GM12878 (cell line): Measurements from ENCODE around the gene AIF1L. TPM values are rescaled to one million over a fixed set of nuclear protein-coding genes. Genes with fewer than 3 reads are reported as not detected.

Experiments used
- ATAC-seq: fragments of 200-7000 bp; cut with Tn5 transposase; 3 replicates; pipeline ENCODE4 v1.9.1; 2020; ENCODE audit warnings: mild to moderate bottlenecking, moderate library complexity
- BruUV-seq: library from RNA; stranded (reverse); fragments of 400-500 nt; replicated peaks from 2 replicates; lab custom pipeline; 2021; lab: Mats Ljungman, UMichigan
- CTCF ChIA-PET: fragments of 300-600 bp; sonication (Branson Sonifier 250); formaldehyde crosslinking; extraction: SDS; loops from one replicate; lab custom pipeline; 2021; ENCODE audit warnings: inconsistent platforms; lab: Yijun Ruan, JAX
- POLR2A ChIA-PET: fragments of 350-600 bp; formaldehyde crosslinking; extraction: SDS; loops from one replicate; lab custom pipeline; 2021; ENCODE audit warnings: inconsistent platforms; lab: Charles Lee
- RAD21 ChIA-PET: fragments of 300-600 bp; sonication (Branson Sonifier 250); formaldehyde crosslinking; loops from one replicate; lab custom pipeline; 2023; ENCODE audit warnings: antibody characterized with exemption; ENCODE audit not compliant: unreplicated experiment; lab: Charles Lee
- SMC1A ChIA-PET: fragments of 300-600 bp; sonication (Branson Sonifier 250); formaldehyde crosslinking; loops from one replicate; lab custom pipeline; 2023; ENCODE audit not compliant: unreplicated experiment, uncharacterized antibody; lab: Charles Lee
- DNase-seq: peaks from one replicate; pipeline ENCODE4 v3.0.0-alpha.2; 2011; ENCODE audit warnings: low read depth, low spot score
- FAIRE-seq: peaks from 3 replicates; lab custom pipeline; 2011; peaks lifted over from hg19 to GRCh38; lab: Jason Lieb, UNC
- H2AFZ ChIP-seq: 2 replicates; pipeline ENCODE4 v1.6.0; 2011; ENCODE audit warnings: low read depth, low read length, control low read depth; ENCODE audit not compliant: control insufficient read depth
- H3K27ac ChIP-seq: 2 replicates; pipeline ENCODE4 v1.5.1; 2011; ENCODE audit warnings: control low read depth; ENCODE audit not compliant: control insufficient read depth, insufficient read depth
- H3K27me3 ChIP-seq, 2 experiments: replicated peaks in 1 of 2; 2 replicates each; pipeline versions ENCODE4 v1.6.0 to v1.6.1; 2011; ENCODE audit warnings: low read length in 1 of 2; ENCODE audit not compliant: control insufficient read depth in 2 of 2, insufficient read depth in 2 of 2
- H3K36me3 ChIP-seq, 2 experiments: 2 replicates each; pipeline ENCODE4 v1.5.1; 2011; ENCODE audit warnings: low read length in 1 of 2; ENCODE audit not compliant: control insufficient read depth in 2 of 2, insufficient read depth in 2 of 2
- H3K4me1 ChIP-seq: 2 replicates; pipeline ENCODE4 v1.6.1; 2011; ENCODE audit warnings: mild to moderate bottlenecking, low read length, moderate library complexity, mixed read lengths; ENCODE audit not compliant: control insufficient read depth, insufficient read depth
- H3K4me2 ChIP-seq: 2 replicates; pipeline ENCODE4 v1.6.0; 2011; ENCODE audit warnings: control low read depth; ENCODE audit not compliant: control insufficient read depth, insufficient read depth
- H3K4me3 ChIP-seq: fragments of 200-600 bp; sonication (generic); 2 replicates; pipeline ENCODE4 v1.5.1; 2016
- H3K79me2 ChIP-seq: 2 replicates; pipeline ENCODE4 v1.6.0; 2011; ENCODE audit warnings: low read length; ENCODE audit not compliant: control insufficient read depth, insufficient read depth
- H3K9ac ChIP-seq: 2 replicates; pipeline ENCODE4 v1.8.0; 2011; ENCODE audit warnings: low read length, control low read depth, mixed read lengths; ENCODE audit not compliant: control insufficient read depth, insufficient read depth
- H3K9me3 ChIP-seq: replicated peaks from 3 replicates; pipeline ENCODE4 v1.5.1; 2011; ENCODE audit warnings: mild to moderate bottlenecking, low read length; ENCODE audit not compliant: control insufficient read depth, insufficient read depth
- H4K20me1 ChIP-seq: 2 replicates; pipeline ENCODE4 v1.6.0; 2011; ENCODE audit not compliant: control insufficient read depth, insufficient read depth
- CEBPB ChIP-seq, 2 experiments: fragments of 150-350 bp in 1 of 2; IDR thresholded peaks; 2 replicates each; pipeline ENCODE4 v1.6.1; 2012 to 2014; ENCODE audit warnings: low read depth in 2 of 2, low read length in 2 of 2, borderline replicate concordance in 1 of 2, inconsistent platforms in 1 of 2
- CREM ChIP-seq: IDR thresholded peaks from 2 replicates; pipeline ENCODE4 v1.6.1; 2014; ENCODE audit warnings: antibody characterized with exemption, low read depth
- EZH2 ChIP-seq: IDR thresholded peaks from 2 replicates; pipeline ENCODE4 v1.6.1; 2012; ENCODE audit warnings: low read depth, mild to moderate bottlenecking, control low read depth, inconsistent platforms, low read length, borderline replicate concordance; ENCODE audit not compliant: control insufficient read depth
- GABPA ChIP-seq: IDR thresholded peaks from 2 replicates; pipeline ENCODE4 v1.6.1; 2014; ENCODE audit warnings: antibody characterized with exemption, low read depth, mild to moderate bottlenecking, inconsistent platforms
- JUNB ChIP-seq: IDR thresholded peaks from 2 replicates; pipeline ENCODE4 v1.6.1; 2016; ENCODE audit warnings: antibody characterized with exemption, mild to moderate bottlenecking
- MEF2B ChIP-seq: fragments of 450-650 bp; IDR thresholded peaks from 2 replicates; pipeline ENCODE4 v1.6.1; 2018; ENCODE audit warnings: mild to moderate bottlenecking, moderate library complexity; ENCODE audit not compliant: partially characterized antibody, poor library complexity, severe bottlenecking
- NFXL1 ChIP-seq: fragments of 450-650 bp; IDR thresholded peaks from 2 replicates; pipeline ENCODE4 v1.6.1; 2017; ENCODE audit warnings: antibody characterized with exemption, mild to moderate bottlenecking, borderline replicate concordance
- NR2C2 ChIP-seq: IDR thresholded peaks from 2 replicates; pipeline ENCODE4 v1.6.1; 2011; ENCODE audit warnings: borderline replicate concordance, low read depth; ENCODE audit not compliant: control insufficient read depth, insufficient read length
- PML ChIP-seq: IDR thresholded peaks from 2 replicates; pipeline ENCODE4 v1.6.1; 2012; ENCODE audit warnings: low read length, inconsistent platforms
- SP1 ChIP-seq: IDR thresholded peaks from one replicate; pipeline ENCODE4 v1.6.1; 2011; ENCODE audit warnings: low read depth, low read length
- SPI1 ChIP-seq: IDR thresholded peaks from 2 replicates; pipeline ENCODE4 v1.6.1; 2011; ENCODE audit warnings: low read depth, mild to moderate bottlenecking, low read length, moderate library complexity, borderline replicate concordance; ENCODE audit not compliant: insufficient read depth
- STAT3 ChIP-seq: IDR thresholded peaks from 2 replicates; pipeline ENCODE4 v1.6.1; 2011; ENCODE audit warnings: low read depth, low read length, improper control_type of control experiment
- ZSCAN29 ChIP-seq: fragments of 450-650 bp; IDR thresholded peaks from 2 replicates; pipeline ENCODE4 v1.6.1; 2017; ENCODE audit warnings: mild to moderate bottlenecking, moderate library complexity
- WGBS: methylation state at CpG from one replicate; pipeline ENCODE4 v1.1.6; 2016; ENCODE audit warnings: low lambda C conversion rate; ENCODE audit not compliant: insufficient replicate concordance, insufficient coverage; ENCODE audit errors: missing lambda C conversion rate; 5-methylcytosine and 5-hydroxymethylcytosine counted together
- in situ Hi-C: fragments of 300-500 bp; cut with MboI; formaldehyde crosslinking; loops from 9 replicates; pipeline ENCODE4 v1.14.3; 2018; ENCODE audit warnings: mixed read lengths
- intact Hi-C: fragments of 100-400 bp; cut with micrococcal nuclease; formaldehyde crosslinking; loops from one replicate; pipeline ENCODE4 v1.14.2; 2022; ENCODE audit not compliant: unreplicated experiment
- polyA plus RNA-seq, 11 experiments: library from polyadenylated mRNA; depleted of rRNA in 4 of 11; unstranded in 6 of 11; stranded (reverse) in 5 of 11; fragments of >200 nt; fragmentation: Nextera tagmentation in 4 of 11; fragmentation: Illumina TruSeq in 1 of 11; extraction: Ambion mirVana in 4 of 11; extraction: Trizol in 1 of 11; gene quantifications; 1 replicate in 1 of 11; 2 replicates in 10 of 11; pipeline versions ENCODE4 v1.2.1 to v1.2.3, GENCODE V29; 2011 to 2016; ENCODE audit warnings: inconsistent platforms in 2 of 11, missing spikeins in 2 of 11, low read depth in 1 of 11
- total RNA-seq, 4 experiments: library from RNA; depleted of rRNA in 3 of 4; stranded (reverse); fragments of >200 nt in 3 of 4; fragmentation: Illumina TruSeq in 1 of 4; extraction: Trizol in 1 of 4; gene quantifications; 2 replicates each; pipeline versions ENCODE4 v1.2.1 to v1.2.3, GENCODE V29; 2013 to 2021
- TF ChIP-seq, protein P1 (sequence below): fragments of 450-650 bp; IDR thresholded peaks from 2 replicates; pipeline ENCODE4 v1.6.1; 2014; ENCODE audit warnings: mild to moderate bottlenecking
- TF ChIP-seq, protein P2 (sequence below): IDR thresholded peaks from 2 replicates; pipeline ENCODE4 v1.6.1; 2012; ENCODE audit warnings: mild to moderate bottlenecking, low read depth, low read length
- TF ChIP-seq, protein P3 (sequence below): fragments of 450-650 bp; IDR thresholded peaks from 2 replicates; pipeline ENCODE4 v1.6.1; 2017; ENCODE audit warnings: antibody characterized with exemption, mild to moderate bottlenecking, moderate library complexity

The AIF1L gene
- total and polyA plus RNA-seq, 10 of the 15 experiments (the other 5 are each of a cell fraction or from before 2014, with no cell fraction given): 0.07 to 0.15 (median 0.08) TPM; not detected in 7

DNA sequence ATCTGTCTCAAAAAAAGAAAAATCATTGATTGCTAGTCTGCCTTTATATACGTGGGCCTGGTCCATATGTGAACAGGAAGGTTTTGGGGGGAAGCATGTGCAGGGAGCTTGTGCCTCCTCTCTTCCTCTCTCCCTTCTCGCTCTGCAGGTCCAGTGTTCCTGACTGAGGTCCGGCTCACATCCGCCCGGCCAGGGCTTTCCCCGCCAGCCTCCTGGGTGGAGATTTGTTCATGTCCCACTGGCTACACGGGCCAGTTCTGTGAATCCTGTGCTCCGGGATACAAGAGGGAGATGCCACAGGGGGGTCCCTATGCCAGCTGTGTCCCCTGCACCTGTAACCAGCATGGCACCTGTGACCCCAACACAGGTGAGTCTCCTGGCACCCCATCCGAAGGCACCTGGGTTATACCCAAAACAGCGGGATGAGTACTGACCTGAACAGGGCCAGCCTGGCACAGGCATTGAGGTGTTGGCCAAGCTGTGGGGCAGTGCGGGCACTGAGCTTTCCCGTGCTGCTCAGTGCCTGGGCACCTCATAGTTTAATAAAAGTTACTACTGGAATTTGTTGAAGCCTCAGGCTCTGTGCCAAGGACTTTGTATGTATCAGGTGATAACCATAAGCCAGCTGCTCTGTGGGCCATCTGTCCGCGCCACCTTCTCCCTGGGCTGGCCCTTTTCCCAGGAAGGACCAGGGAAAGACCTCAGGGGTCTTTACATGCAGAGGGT is 39.4 kb upstream of the AIF1L start:
- no peaks in the 10 kb centered on the region for H4K20me1 ChIP-seq
- H3K9me3 ChIP-seq: no peaks in the 10 kb centered on the region
- intact Hi-C loops: no loop called here
- no peak overlapping the region for H3K4me2 ChIP-seq
- BruUV-seq: no TSS peak
- FAIRE-seq (no peak), DNase-seq (no peak), ATAC-seq (no peak)
- ChIA-PET RAD21 (interaction anchor here (0.9 to 4.7 kb wide), 5 partner anchors 18 to 350 kb away, joined by 3 to 35 read pairs (median 5); no protein-coding TSS in a partner anchor), POLR2A (interaction anchor here (0.6 kb wide), 1 partner anchor 1122 kb away, joined by 3 read pairs; no protein-coding TSS in a partner anchor), CTCF (interaction anchor here (0.6 to 4.6 kb wide), 11 partner anchors 11 to 374 kb away, joined by 3 to 59 read pairs (median 5); no protein-coding TSS in a partner anchor), SMC1A (interaction anchor here (0.6 to 2.0 kb wide), 4 partner anchors 11 to 1559 kb away, joined by 3 to 7 read pairs (median 4); no protein-coding TSS in a partner anchor)
- no peaks in the 10 kb centered on the region for H3K79me2 ChIP-seq
- H3K4me1 ChIP-seq: no peaks in the 10 kb centered on the region
- in situ Hi-C loops: loop anchor here (5.0 kb wide), 1 partner anchor 275 kb away; no protein-coding TSS in a partner anchor
- H2AFZ ChIP-seq: no peak overlapping the region
- no peaks in the 10 kb centered on the region for H3K36me3 ChIP-seq
- H3K9ac ChIP-seq: no peak overlapping the region
- no peak overlapping the region for H3K27ac ChIP-seq
- no peak overlapping the region for H3K4me3 ChIP-seq
- WGBS: 59% methylated on average over 14 of the region's 14 CpGs
- H3K27me3 ChIP-seq: no peaks in the 10 kb centered on the region
- no peak for TF ChIP-seq ZSCAN29
- TF ChIP-seq SP1: no peak
- no peak for TF ChIP-seq MEF2B
- TF ChIP-seq CEBPB (IDR thresholded peaks at IDR 0.05; ENCODE audit: borderline replicate concordance in 1 of 2, low read depth in 2 of 2, low read length in 2 of 2): no peak
- no peak for TF ChIP-seq SPI1
- no peak for TF ChIP-seq STAT3
- TF ChIP-seq, protein P1, sequence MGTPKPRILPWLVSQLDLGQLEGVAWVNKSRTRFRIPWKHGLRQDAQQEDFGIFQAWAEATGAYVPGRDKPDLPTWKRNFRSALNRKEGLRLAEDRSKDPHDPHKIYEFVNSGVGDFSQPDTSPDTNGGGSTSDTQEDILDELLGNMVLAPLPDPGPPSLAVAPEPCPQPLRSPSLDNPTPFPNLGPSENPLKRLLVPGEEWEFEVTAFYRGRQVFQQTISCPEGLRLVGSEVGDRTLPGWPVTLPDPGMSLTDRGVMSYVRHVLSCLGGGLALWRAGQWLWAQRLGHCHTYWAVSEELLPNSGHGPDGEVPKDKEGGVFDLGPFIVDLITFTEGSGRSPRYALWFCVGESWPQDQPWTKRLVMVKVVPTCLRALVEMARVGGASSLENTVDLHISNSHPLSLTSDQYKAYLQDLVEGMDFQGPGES: no peak
- TF ChIP-seq, protein P2, sequence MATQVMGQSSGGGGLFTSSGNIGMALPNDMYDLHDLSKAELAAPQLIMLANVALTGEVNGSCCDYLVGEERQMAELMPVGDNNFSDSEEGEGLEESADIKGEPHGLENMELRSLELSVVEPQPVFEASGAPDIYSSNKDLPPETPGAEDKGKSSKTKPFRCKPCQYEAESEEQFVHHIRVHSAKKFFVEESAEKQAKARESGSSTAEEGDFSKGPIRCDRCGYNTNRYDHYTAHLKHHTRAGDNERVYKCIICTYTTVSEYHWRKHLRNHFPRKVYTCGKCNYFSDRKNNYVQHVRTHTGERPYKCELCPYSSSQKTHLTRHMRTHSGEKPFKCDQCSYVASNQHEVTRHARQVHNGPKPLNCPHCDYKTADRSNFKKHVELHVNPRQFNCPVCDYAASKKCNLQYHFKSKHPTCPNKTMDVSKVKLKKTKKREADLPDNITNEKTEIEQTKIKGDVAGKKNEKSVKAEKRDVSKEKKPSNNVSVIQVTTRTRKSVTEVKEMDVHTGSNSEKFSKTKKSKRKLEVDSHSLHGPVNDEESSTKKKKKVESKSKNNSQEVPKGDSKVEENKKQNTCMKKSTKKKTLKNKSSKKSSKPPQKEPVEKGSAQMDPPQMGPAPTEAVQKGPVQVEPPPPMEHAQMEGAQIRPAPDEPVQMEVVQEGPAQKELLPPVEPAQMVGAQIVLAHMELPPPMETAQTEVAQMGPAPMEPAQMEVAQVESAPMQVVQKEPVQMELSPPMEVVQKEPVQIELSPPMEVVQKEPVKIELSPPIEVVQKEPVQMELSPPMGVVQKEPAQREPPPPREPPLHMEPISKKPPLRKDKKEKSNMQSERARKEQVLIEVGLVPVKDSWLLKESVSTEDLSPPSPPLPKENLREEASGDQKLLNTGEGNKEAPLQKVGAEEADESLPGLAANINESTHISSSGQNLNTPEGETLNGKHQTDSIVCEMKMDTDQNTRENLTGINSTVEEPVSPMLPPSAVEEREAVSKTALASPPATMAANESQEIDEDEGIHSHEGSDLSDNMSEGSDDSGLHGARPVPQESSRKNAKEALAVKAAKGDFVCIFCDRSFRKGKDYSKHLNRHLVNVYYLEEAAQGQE: no peak
- no peak for TF ChIP-seq PML
- TF ChIP-seq, protein P3, sequence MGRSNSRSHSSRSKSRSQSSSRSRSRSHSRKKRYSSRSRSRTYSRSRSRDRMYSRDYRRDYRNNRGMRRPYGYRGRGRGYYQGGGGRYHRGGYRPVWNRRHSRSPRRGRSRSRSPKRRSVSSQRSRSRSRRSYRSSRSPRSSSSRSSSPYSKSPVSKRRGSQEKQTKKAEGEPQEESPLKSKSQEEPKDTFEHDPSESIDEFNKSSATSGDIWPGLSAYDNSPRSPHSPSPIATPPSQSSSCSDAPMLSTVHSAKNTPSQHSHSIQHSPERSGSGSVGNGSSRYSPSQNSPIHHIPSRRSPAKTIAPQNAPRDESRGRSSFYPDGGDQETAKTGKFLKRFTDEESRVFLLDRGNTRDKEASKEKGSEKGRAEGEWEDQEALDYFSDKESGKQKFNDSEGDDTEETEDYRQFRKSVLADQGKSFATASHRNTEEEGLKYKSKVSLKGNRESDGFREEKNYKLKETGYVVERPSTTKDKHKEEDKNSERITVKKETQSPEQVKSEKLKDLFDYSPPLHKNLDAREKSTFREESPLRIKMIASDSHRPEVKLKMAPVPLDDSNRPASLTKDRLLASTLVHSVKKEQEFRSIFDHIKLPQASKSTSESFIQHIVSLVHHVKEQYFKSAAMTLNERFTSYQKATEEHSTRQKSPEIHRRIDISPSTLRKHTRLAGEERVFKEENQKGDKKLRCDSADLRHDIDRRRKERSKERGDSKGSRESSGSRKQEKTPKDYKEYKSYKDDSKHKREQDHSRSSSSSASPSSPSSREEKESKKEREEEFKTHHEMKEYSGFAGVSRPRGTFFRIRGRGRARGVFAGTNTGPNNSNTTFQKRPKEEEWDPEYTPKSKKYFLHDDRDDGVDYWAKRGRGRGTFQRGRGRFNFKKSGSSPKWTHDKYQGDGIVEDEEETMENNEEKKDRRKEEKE: no peak
- no peak for TF ChIP-seq GABPA
- no peak for TF ChIP-seq NFXL1
- TF ChIP-seq CREM: no peak
- TF ChIP-seq NR2C2: no peak
- no peak for TF ChIP-seq EZH2
- TF ChIP-seq JUNB: no peak
